ENCODE data around the gene BATF3. TPM values are rescaled to one million over a fixed set of nuclear protein-coding genes. Genes with fewer than 3 reads are reported as not detected.

Gene BATF3
- polyA plus RNA-seq, 5 donors, result 2.0 to 4.0 (median 2.2) TPM

Other genes with a start within 250 kb of the BATF3 start
- gene ATF3, start 91.1 kb downstream of the BATF3 start, polyA plus RNA-seq (ENCODE audit: insufficient read depth in 1 of 5, insufficient read length in 5 of 5, low replicate concordance in 1 of 5), result 10 to 100 TPM in 4 of 5 donors, 1 to 10 TPM in 1; 5.9 to 30.2 (median 21.9) TPM
- 10 to 100 TPM; 37.6 to 53.0 (median 43.7) TPM for gene NSL1, start 91.9 kb upstream of the BATF3 start, polyA plus RNA-seq (ENCODE audit: insufficient read depth in 1 of 5, insufficient read length in 5 of 5, low replicate concordance in 1 of 5)
- gene TATDN3, start 92.1 kb upstream of the BATF3 start, polyA plus RNA-seq (ENCODE audit: insufficient read depth in 1 of 5, insufficient read length in 5 of 5, low replicate concordance in 1 of 5), result 10 to 100 TPM; 11.6 to 19.2 (median 15.0) TPM
- 1 to 10 TPM in 1 of 5 donors, under 1 TPM in 4; 0.37 to 1.2 (median 0.69) TPM for gene SPATA45, start 147.8 kb upstream of the BATF3 start, polyA plus RNA-seq (ENCODE audit: insufficient read depth in 1 of 5, insufficient read length in 5 of 5, low replicate concordance in 1 of 5)
- gene FLVCR1, start 158.4 kb upstream of the BATF3 start, polyA plus RNA-seq (ENCODE audit: insufficient read depth in 1 of 5, insufficient read length in 5 of 5, low replicate concordance in 1 of 5), result 10 to 100 TPM; 14.2 to 26.0 (median 21.9) TPM

All from right lung (tissue), 5 donors.